ENCODE measurements around the gene MOCS1.
A peak's percentile ranks its signal among the peaks of the same experiment; 100 is the strongest.

Gene MOCS1

GRCh38 chr6:39937686-39938333 is 3.5 kb upstream of the MOCS1 start:
- no peaks in the 10 kb centered on the region for H3K9me3 Mint-ChIP-seq (ENCODE audit: low read depth)
- H3K27me3 Mint-ChIP-seq, result no peaks in the 10 kb centered on the region

GRCh38 chr6:39936857-39937256 is 2.6 kb upstream of the MOCS1 start:
- H3K9me3 Mint-ChIP-seq (ENCODE audit: low read depth), result no peaks in the 10 kb centered on the region
- no peaks in the 10 kb centered on the region for H3K27me3 Mint-ChIP-seq
- no peak overlapping the region for H3K4me3 Mint-ChIP-seq
- peaks cover 24% of the 10 kb centered on the region for H3K4me1 Mint-ChIP-seq (ENCODE audit: low read depth)
- no peaks in the 10 kb centered on the region for H3K36me3 Mint-ChIP-seq
- H3K27ac Mint-ChIP-seq, result no peak overlapping the region

More at GRCh38 chr6:39937686-39938333, 3.5 kb upstream of the MOCS1 start:
- no peaks in the 10 kb centered on the region for H3K36me3 Mint-ChIP-seq
- no peak overlapping the region for H3K27ac Mint-ChIP-seq
- H3K4me1 Mint-ChIP-seq (ENCODE audit: low read depth), result peaks cover 22% of the 10 kb centered on the region
- H3K4me3 Mint-ChIP-seq, result no peak overlapping the region

GRCh38 chr6:39935241-39935640 is 979 bp upstream of the MOCS1 start:
- Mint-ChIP-seq H3K4me3 (peak overlapping the region; percentile 18), H3K27ac (no peak overlapping the region), H3K9me3 (ENCODE audit: low read depth) (no peaks in the 10 kb centered on the region), H3K4me1 (ENCODE audit: low read depth) (peaks cover 24% of the 10 kb centered on the region), H3K36me3 (no peaks in the 10 kb centered on the region), H3K27me3 (no peaks in the 10 kb centered on the region)

GRCh38 chr6:39933669-39934130 is 562 bp downstream of the MOCS1 start:
- H3K4me3 Mint-ChIP-seq, result peak overlapping the region; percentile 94
- no peaks in the 10 kb centered on the region for H3K27me3 Mint-ChIP-seq
- no peaks in the 10 kb centered on the region for H3K36me3 Mint-ChIP-seq
- H3K9me3 Mint-ChIP-seq (ENCODE audit: low read depth), result no peaks in the 10 kb centered on the region
- peak overlapping the region; percentile 86 for H3K27ac Mint-ChIP-seq
- H3K4me1 Mint-ChIP-seq (ENCODE audit: low read depth), result peaks cover 24% of the 10 kb centered on the region

GRCh38 chr6:39932386-39932910 is 1.8 kb downstream of the MOCS1 start:
- Mint-ChIP-seq H3K36me3 (no peaks in the 10 kb centered on the region), H3K27ac (no peak overlapping the region), H3K4me3 (no peak overlapping the region), H3K27me3 (no peaks in the 10 kb centered on the region), H3K4me1 (ENCODE audit: low read depth) (peaks cover 24% of the 10 kb centered on the region), H3K9me3 (ENCODE audit: low read depth) (no peaks in the 10 kb centered on the region)

GRCh38 chr6:39931607-39932006 is 2.7 kb downstream of the MOCS1 start:
- peaks cover 24% of the 10 kb centered on the region for H3K4me1 Mint-ChIP-seq (ENCODE audit: low read depth)
- no peak overlapping the region for H3K4me3 Mint-ChIP-seq
- no peaks in the 10 kb centered on the region for H3K9me3 Mint-ChIP-seq (ENCODE audit: low read depth)
- H3K36me3 Mint-ChIP-seq, result no peaks in the 10 kb centered on the region
- no peak overlapping the region for H3K27ac Mint-ChIP-seq
- H3K27me3 Mint-ChIP-seq, result no peaks in the 10 kb centered on the region

- H3K9me3 Mint-ChIP-seq (ENCODE audit: low read depth), result no peaks in the 10 kb centered on the region
- H3K36me3 Mint-ChIP-seq, result no peaks in the 10 kb centered on the region
- peaks cover 25% of the 10 kb centered on the region for H3K4me1 Mint-ChIP-seq (ENCODE audit: low read depth)
- H3K27ac Mint-ChIP-seq, result no peak overlapping the region
- H3K27me3 Mint-ChIP-seq, result no peaks in the 10 kb centered on the region
- H3K4me3 Mint-ChIP-seq, result no peak overlapping the region
Observed at GRCh38 chr6:39930540-39930939, 3.7 kb downstream of the MOCS1 start.

- Mint-ChIP-seq H3K27me3 (no peaks in the 10 kb centered on the region), H3K4me3 (no peak overlapping the region), H3K36me3 (no peaks in the 10 kb centered on the region), H3K4me1 (ENCODE audit: low read depth) (peaks cover 22% of the 10 kb centered on the region), H3K9me3 (ENCODE audit: low read depth) (no peaks in the 10 kb centered on the region), H3K27ac (no peak overlapping the region)
Observed at GRCh38 chr6:39929733-39930461, 4.4 kb downstream of the MOCS1 start.

GRCh38 chr6:39929039-39929732 is 5.1 kb downstream of the MOCS1 start:
- no peaks in the 10 kb centered on the region for H3K36me3 Mint-ChIP-seq
- H3K27ac Mint-ChIP-seq, result peak overlapping the region; percentile 36
- no peaks in the 10 kb centered on the region for H3K27me3 Mint-ChIP-seq
- H3K9me3 Mint-ChIP-seq (ENCODE audit: low read depth), result no peaks in the 10 kb centered on the region
- H3K4me1 Mint-ChIP-seq (ENCODE audit: low read depth), result peaks cover 16% of the 10 kb centered on the region
- no peak overlapping the region for H3K4me3 Mint-ChIP-seq

GRCh38 chr6:39927159-39927558 is 7.1 kb downstream of the MOCS1 start:
- Mint-ChIP-seq H3K4me3 (no peak overlapping the region), H3K36me3 (no peaks in the 10 kb centered on the region), H3K4me1 (ENCODE audit: low read depth) (peaks cover 12% of the 10 kb centered on the region), H3K27ac (no peak overlapping the region), H3K27me3 (no peaks in the 10 kb centered on the region), H3K9me3 (ENCODE audit: low read depth) (no peaks in the 10 kb centered on the region)

- no peaks in the 10 kb centered on the region for H3K27me3 Mint-ChIP-seq
- H3K36me3 Mint-ChIP-seq, result no peaks in the 10 kb centered on the region
- H3K4me3 Mint-ChIP-seq, result no peak overlapping the region
- H3K9me3 Mint-ChIP-seq (ENCODE audit: low read depth), result no peaks in the 10 kb centered on the region
- H3K27ac Mint-ChIP-seq, result no peak overlapping the region
- peaks cover 13% of the 10 kb centered on the region for H3K4me1 Mint-ChIP-seq (ENCODE audit: low read depth)
Observed at GRCh38 chr6:39926668-39927067, 7.6 kb downstream of the MOCS1 start.

GRCh38 chr6:39925931-39926290 is 8.4 kb downstream of the MOCS1 start:
- Mint-ChIP-seq H3K4me1 (ENCODE audit: low read depth) (peaks cover 15% of the 10 kb centered on the region), H3K9me3 (ENCODE audit: low read depth) (no peaks in the 10 kb centered on the region), H3K27ac (no peak overlapping the region)

GRCh38 chr6:39925191-39925930 is 8.9 kb downstream of the MOCS1 start:
- Mint-ChIP-seq H3K4me1 (ENCODE audit: low read depth) (peaks cover 15% of the 10 kb centered on the region), H3K9me3 (ENCODE audit: low read depth) (no peaks in the 10 kb centered on the region), H3K27me3 (no peaks in the 10 kb centered on the region), H3K4me3 (no peak overlapping the region), H3K36me3 (no peaks in the 10 kb centered on the region), H3K27ac (no peak overlapping the region)

More at GRCh38 chr6:39925931-39926290, 8.4 kb downstream of the MOCS1 start:
- Mint-ChIP-seq H3K27me3 (no peaks in the 10 kb centered on the region), H3K4me3 (no peak overlapping the region), H3K36me3 (no peaks in the 10 kb centered on the region)

GRCh38 chr6:39924283-39924682 is 10.0 kb downstream of the MOCS1 start:
- H3K27ac Mint-ChIP-seq, result no peak overlapping the region
- H3K4me3 Mint-ChIP-seq, result no peak overlapping the region
- peaks cover 15% of the 10 kb centered on the region for H3K4me1 Mint-ChIP-seq (ENCODE audit: low read depth)
- no peaks in the 10 kb centered on the region for H3K9me3 Mint-ChIP-seq (ENCODE audit: low read depth)
- H3K27me3 Mint-ChIP-seq, result no peaks in the 10 kb centered on the region
- no peaks in the 10 kb centered on the region for H3K36me3 Mint-ChIP-seq

All from activated naive CD8-positive, alpha-beta T cell (primary cell).